Peyer's patch (tissue), 4 donors: ENCODE results near the gene RELT. TPM values are rescaled to one million over a fixed set of nuclear protein-coding genes. Genes with fewer than 3 reads are reported as not detected.

ENCODE experiments used
- DNase-seq, 3 donors: peaks; one replicate each; pipeline ENCODE4 v3.0.0-alpha.2; 2017 to 2019
- H3K27ac ChIP-seq, 4 donors: fragments of 200-600 bp; sonication (generic); one replicate each; pipeline ENCODE4 v1.5.1; 2016 to 2019
- H3K27me3 ChIP-seq, 2 donors: fragments of 200-600 bp; sonication (generic); one replicate each; pipeline ENCODE4 v1.5.1; 2019
- H3K36me3 ChIP-seq, 3 donors: fragments of 200-600 bp; sonication (generic); one replicate each; pipeline ENCODE4 v1.5.1; 2016 to 2019
- H3K4me1 ChIP-seq, 4 donors: fragments of 200-600 bp; sonication (generic); one replicate each; pipeline ENCODE4 v1.5.1; 2016 to 2019
- H3K4me3 ChIP-seq, 4 donors: fragments of 200-600 bp; sonication (generic); 1 replicate in 3 of 4; 2 replicates in 1 of 4; pipeline ENCODE4 v1.5.1; 2016 to 2019; ENCODE audit warnings: mild to moderate bottlenecking in 1 of 4
- H3K9me3 ChIP-seq, 4 donors: fragments of 200-600 bp; sonication (generic); one replicate each; pipeline ENCODE4 v1.5.1; 2016 to 2019; ENCODE audit warnings: mild to moderate bottlenecking in 1 of 4
- CTCF ChIP-seq, 6 experiments: fragments of 450-650 bp in 4 of 6; fragments of 200-600 bp in 2 of 6; sonication (generic) in 1 of 6; IDR thresholded peaks; one replicate each; pipeline ENCODE4 v1.5.1; 2017 to 2019; ENCODE audit warnings: antibody characterized with exemption in 6 of 6, mild to moderate bottlenecking in 3 of 6, moderate library complexity in 1 of 6
- POLR2A ChIP-seq, 2 donors: fragments of 450-650 bp; IDR thresholded peaks; one replicate each; pipeline ENCODE4 v1.5.1; 2017; ENCODE audit warnings: antibody characterized with exemption in 2 of 2, mild to moderate bottlenecking in 2 of 2, moderate library complexity in 2 of 2
- total RNA-seq, 4 donors: library from RNA; depleted of rRNA; stranded (reverse); fragments of >200 nt; gene quantifications; one replicate each; pipeline ENCODE4 v1.1.0, GENCODE V29; 2016

The RELT gene
- total RNA-seq, 4 donors from 2014 or later: 1.2 to 19.0 (median 4.7) TPM

GRCh38 chr11:73403541-73403940, 27.3 kb downstream of the RELT start:
- H3K36me3 ChIP-seq: peaks cover 0 to 29% (median 0%) of the 10 kb centered on the region in 3 donors

GRCh38 chr11:73404048-73404447, 27.8 kb downstream of the RELT start:
- Histone ChIP-seq H3K36me3 (peaks cover 0 to 30% (median 0%) of the 10 kb centered on the region in 3 donors), H3K9me3 (no peaks in the 10 kb centered on the region), H3K27me3 (no peaks in the 10 kb centered on the region), H3K4me3 (no peak overlapping the region), H3K4me1 (no peaks in the 10 kb centered on the region), H3K27ac (no peak overlapping the region)
- DNase-seq: peak in 1 of 3 donors; percentile 72
- peak in 4 of 6 experiments; percentile 21 to 80 (median 70) for TF ChIP-seq CTCF (IDR thresholded peaks at IDR 0.05)
- TF ChIP-seq POLR2A (IDR thresholded peaks at IDR 0.05): no peak

More at GRCh38 chr11:73403541-73403940, 27.3 kb downstream of the RELT start:
- Histone ChIP-seq H3K27ac (no peak overlapping the region), H3K4me1 (no peaks in the 10 kb centered on the region), H3K9me3 (no peaks in the 10 kb centered on the region), H3K27me3 (no peaks in the 10 kb centered on the region), H3K4me3 (no peak overlapping the region)
- DNase-seq: no peak
- TF ChIP-seq POLR2A (IDR thresholded peaks at IDR 0.05) (no peak), CTCF (IDR thresholded peaks at IDR 0.05) (no peak)

- no peak for TF ChIP-seq CTCF (IDR thresholded peaks at IDR 0.05)
- no peak for TF ChIP-seq POLR2A (IDR thresholded peaks at IDR 0.05)
- no peaks in the 10 kb centered on the region for H3K27me3 ChIP-seq
- no peak overlapping the region for H3K4me3 ChIP-seq
- no peak for DNase-seq
- H3K27ac ChIP-seq: no peak overlapping the region
- H3K9me3 ChIP-seq: no peaks in the 10 kb centered on the region
- H3K36me3 ChIP-seq: peaks cover 0 to 35% (median 0%) of the 10 kb centered on the region in 3 donors
- no peaks in the 10 kb centered on the region for H3K4me1 ChIP-seq
These were observed 28.4 kb downstream of the RELT start for GRCh38 chr11:73404506-73405145.

GRCh38 chr11:73405146-73405510, 28.9 kb downstream of the RELT start:
- TF ChIP-seq POLR2A (IDR thresholded peaks at IDR 0.05): no peak
- TF ChIP-seq CTCF (IDR thresholded peaks at IDR 0.05): no peak
- DNase-seq: no peak
- no peaks in the 10 kb centered on the region for H3K4me1 ChIP-seq
- H3K4me3 ChIP-seq: no peak overlapping the region
- peaks cover 0 to 35% (median 0%) of the 10 kb centered on the region in 3 donors for H3K36me3 ChIP-seq
- H3K27ac ChIP-seq: no peak overlapping the region
- H3K27me3 ChIP-seq: no peaks in the 10 kb centered on the region
- H3K9me3 ChIP-seq: no peaks in the 10 kb centered on the region

- no peaks in the 10 kb centered on the region for H3K4me1 ChIP-seq
- H3K27me3 ChIP-seq: no peaks in the 10 kb centered on the region
- H3K36me3 ChIP-seq: peaks cover 0 to 35% (median 0%) of the 10 kb centered on the region in 3 donors
- no peak overlapping the region for H3K4me3 ChIP-seq
- no peak for DNase-seq
- TF ChIP-seq CTCF (IDR thresholded peaks at IDR 0.05): no peak
- no peak for TF ChIP-seq POLR2A (IDR thresholded peaks at IDR 0.05)
- H3K9me3 ChIP-seq: no peaks in the 10 kb centered on the region
- H3K27ac ChIP-seq: no peak overlapping the region
These were observed 29.9 kb downstream of the RELT start for GRCh38 chr11:73406131-73406530.
